Mammary epithelial cell (primary cell): ENCODE measurements around the gene ERG.

Experiments used
- EZH2 ChIP-seq: IDR thresholded peaks from 2 replicates; pipeline ENCODE4 v1.6.1; 2012; ENCODE audit warnings: low read length, inconsistent platforms, borderline replicate concordance
- TF ChIP-seq, protein P1 (sequence below), 2 donors: IDR thresholded peaks in 1 of 2; conservative IDR thresholded peaks in 1 of 2; 2 replicates each; pipeline ENCODE4 v1.5.1; 2011 to 2012; ENCODE audit warnings: inconsistent platforms in 2 of 2, low read length in 2 of 2, mild to moderate bottlenecking in 2 of 2, control low read depth in 1 of 2, low read depth in 1 of 2; ENCODE audit not compliant: insufficient read depth in 1 of 2; ENCODE audit errors: extremely low read depth in 1 of 2

DNA sequence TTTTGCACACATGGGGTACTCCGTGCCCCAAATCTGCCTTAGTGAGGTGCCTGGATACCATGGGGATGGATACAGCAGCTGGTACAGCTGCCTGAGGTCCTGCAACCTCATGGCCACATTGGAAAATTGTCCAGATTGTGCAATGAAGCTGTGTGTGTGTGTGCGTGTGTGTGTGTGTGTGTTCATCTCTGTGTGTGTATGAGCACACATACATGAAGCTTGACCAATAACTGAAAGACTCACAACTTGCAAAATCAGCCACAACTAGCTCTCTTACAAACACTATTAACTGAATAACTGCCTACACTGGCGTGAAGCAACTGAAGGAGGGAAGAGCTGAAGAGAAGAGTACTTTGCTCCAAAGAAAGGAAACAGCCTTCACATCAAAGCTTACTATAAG is 78.1 kb downstream of the ERG start:
- TF ChIP-seq, protein P1, sequence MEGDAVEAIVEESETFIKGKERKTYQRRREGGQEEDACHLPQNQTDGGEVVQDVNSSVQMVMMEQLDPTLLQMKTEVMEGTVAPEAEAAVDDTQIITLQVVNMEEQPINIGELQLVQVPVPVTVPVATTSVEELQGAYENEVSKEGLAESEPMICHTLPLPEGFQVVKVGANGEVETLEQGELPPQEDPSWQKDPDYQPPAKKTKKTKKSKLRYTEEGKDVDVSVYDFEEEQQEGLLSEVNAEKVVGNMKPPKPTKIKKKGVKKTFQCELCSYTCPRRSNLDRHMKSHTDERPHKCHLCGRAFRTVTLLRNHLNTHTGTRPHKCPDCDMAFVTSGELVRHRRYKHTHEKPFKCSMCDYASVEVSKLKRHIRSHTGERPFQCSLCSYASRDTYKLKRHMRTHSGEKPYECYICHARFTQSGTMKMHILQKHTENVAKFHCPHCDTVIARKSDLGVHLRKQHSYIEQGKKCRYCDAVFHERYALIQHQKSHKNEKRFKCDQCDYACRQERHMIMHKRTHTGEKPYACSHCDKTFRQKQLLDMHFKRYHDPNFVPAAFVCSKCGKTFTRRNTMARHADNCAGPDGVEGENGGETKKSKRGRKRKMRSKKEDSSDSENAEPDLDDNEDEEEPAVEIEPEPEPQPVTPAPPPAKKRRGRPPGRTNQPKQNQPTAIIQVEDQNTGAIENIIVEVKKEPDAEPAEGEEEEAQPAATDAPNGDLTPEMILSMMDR (conservative IDR thresholded peaks at IDR 0.05 in 1 of 2, IDR thresholded peaks at IDR 0.05 in 1 of 2; ENCODE audit: extremely low read depth in 1 of 2, insufficient read depth in 1 of 2, low read depth in 1 of 2, low read length in 2 of 2) = no peak
- TF ChIP-seq EZH2 = no peak
